HFFc6 (cell line): ENCODE results near the gene C1QTNF8. TPM values are rescaled to one million over a fixed set of nuclear protein-coding genes. Genes with fewer than 3 reads are reported as not detected.

Source experiments
- DNase-seq: peaks from one replicate; pipeline ENCODE4 v3.0.0-alpha.2; 2018
- H3K27ac Mint-ChIP-seq: 2 replicates; pipeline ENCODE4 v1.8.0; 2020; ENCODE audit warnings: mild to moderate bottlenecking, mixed read lengths
- H3K27me3 Mint-ChIP-seq: 2 replicates; pipeline ENCODE4 v1.8.0; 2021; ENCODE audit warnings: mild to moderate bottlenecking, moderate library complexity, mixed read lengths; ENCODE audit not compliant: insufficient read depth
- H3K36me3 Mint-ChIP-seq: 2 replicates; pipeline ENCODE4 v1.8.0; 2021; ENCODE audit warnings: low read depth, mixed read lengths
- H3K4me1 Mint-ChIP-seq: 2 replicates; pipeline ENCODE4 v1.8.0; 2020; ENCODE audit warnings: low read depth, mixed read lengths
- H3K4me3 Mint-ChIP-seq: 2 replicates; pipeline ENCODE4 v1.8.0; 2020; ENCODE audit warnings: mild to moderate bottlenecking, moderate library complexity, mixed read lengths
- H3K9me3 Mint-ChIP-seq: 2 replicates; pipeline ENCODE4 v1.8.0; 2020; ENCODE audit warnings: mild to moderate bottlenecking, mixed read lengths
- CTCF ChIP-seq: fragments of 200-600 bp; sonication (generic); IDR thresholded peaks from 2 replicates; pipeline ENCODE4 v1.5.0; 2021; ENCODE audit warnings: antibody characterized with exemption, mild to moderate bottlenecking
- total RNA-seq, 6 experiments: library from RNA; stranded (reverse); fragmentation: NEBNext Ultra II Directional; extraction: Animal tissue kit (Norgen Biotek cat#: 25700); gene quantifications; 2 replicates in 1 of 6; 3 replicates in 5 of 6; pipeline ENCODE4 v1.2.3, GENCODE V29; 2021

The C1QTNF8 gene
- total RNA-seq, 6 experiments from 2014 or later = not detected

- no peaks in the 10 kb centered on the region for H3K9me3 Mint-ChIP-seq
- H3K27ac Mint-ChIP-seq = no peak overlapping the region
- peaks cover 3% of the 10 kb centered on the region; the same call in 1 of the 2 replicates for H3K27me3 Mint-ChIP-seq
- no peak for TF ChIP-seq CTCF
- H3K4me3 Mint-ChIP-seq = no peak overlapping the region
- no peaks in the 10 kb centered on the region for H3K4me1 Mint-ChIP-seq
- H3K36me3 Mint-ChIP-seq = no peaks in the 10 kb centered on the region
- DNase-seq = no peak
These were observed 47.5 kb downstream of the C1QTNF8 start for GRCh38 chr16:1048442-1049112.

GRCh38 chr16:1047801-1048200 lies 48.2 kb downstream of the C1QTNF8 start:
- no peaks in the 10 kb centered on the region for H3K36me3 Mint-ChIP-seq
- no peaks in the 10 kb centered on the region for H3K4me1 Mint-ChIP-seq
- no peaks in the 10 kb centered on the region for H3K9me3 Mint-ChIP-seq
- H3K4me3 Mint-ChIP-seq = no peak overlapping the region
- peaks cover 2% of the 10 kb centered on the region; the same call in 1 of the 2 replicates for H3K27me3 Mint-ChIP-seq
- TF ChIP-seq CTCF = no peak
- DNase-seq = no peak
- no peak overlapping the region for H3K27ac Mint-ChIP-seq

GRCh38 chr16:1047123-1047522 lies 48.9 kb downstream of the C1QTNF8 start:
- Mint-ChIP-seq H3K4me1 (no peaks in the 10 kb centered on the region), H3K27me3 (peaks cover 2% of the 10 kb centered on the region; the same call in 1 of the 2 replicates), H3K4me3 (no peak overlapping the region), H3K27ac (no peak overlapping the region), H3K36me3 (no peaks in the 10 kb centered on the region), H3K9me3 (no peaks in the 10 kb centered on the region)
- DNase-seq = no peak
- TF ChIP-seq CTCF = no peak

- no peak for TF ChIP-seq CTCF
- H3K4me1 Mint-ChIP-seq = no peaks in the 10 kb centered on the region
- H3K27me3 Mint-ChIP-seq = peaks cover 2% of the 10 kb centered on the region; the same call in 1 of the 2 replicates
- H3K4me3 Mint-ChIP-seq = no peak overlapping the region
- no peaks in the 10 kb centered on the region for H3K36me3 Mint-ChIP-seq
- no peak for DNase-seq
- H3K9me3 Mint-ChIP-seq = no peaks in the 10 kb centered on the region
- H3K27ac Mint-ChIP-seq = no peak overlapping the region
These were observed 49.8 kb downstream of the C1QTNF8 start for GRCh38 chr16:1045993-1046911.

- Mint-ChIP-seq H3K27me3 (peaks cover 2% of the 10 kb centered on the region; the same call in 1 of the 2 replicates), H3K36me3 (no peaks in the 10 kb centered on the region), H3K27ac (no peak overlapping the region), H3K4me1 (no peaks in the 10 kb centered on the region), H3K9me3 (no peaks in the 10 kb centered on the region), H3K4me3 (no peak overlapping the region)
- TF ChIP-seq CTCF = no peak
- no peak for DNase-seq
These were observed 50.6 kb downstream of the C1QTNF8 start for GRCh38 chr16:1045310-1045992.
